PC-3 (cell line): ENCODE results near the gene IQSEC3.

Source experiments
- CTCF ChIP-seq: fragments of 300-600 bp; sonication (generic); conservative IDR thresholded peaks from 2 replicates; pipeline ENCODE4 v1.5.1; 2017; ENCODE audit warnings: antibody characterized with exemption, low read depth, mild to moderate bottlenecking, low read length
- EZH2 ChIP-seq: fragments of 300-600 bp; sonication (generic); IDR thresholded peaks from one replicate; pipeline ENCODE4 v1.6.1; 2017; ENCODE audit warnings: antibody characterized with exemption, mild to moderate bottlenecking, low read length; ENCODE audit not compliant: unreplicated experiment
- EZH2phosphoT487 ChIP-seq: fragments of 300-600 bp; sonication (generic); IDR thresholded peaks from 2 replicates; pipeline ENCODE4 v1.6.1; 2018; ENCODE audit warnings: mild to moderate bottlenecking, antibody characterized with exemption, low read length, borderline replicate concordance

- TF ChIP-seq CTCF: no peak
- TF ChIP-seq EZH2phosphoT487: no peak
- no peak for TF ChIP-seq EZH2
Observed at GRCh38 chr12:209851-210250, 143.3 kb downstream of the IQSEC3 start.
